Adrenal gland (tissue), 19 donors: Measurements from ENCODE around the gene FDCSP. TPM values are rescaled to one million over a fixed set of nuclear protein-coding genes. Genes with fewer than 3 reads are reported as not detected.

ENCODE experiments used
- DNase-seq, 7 donors: peaks; one replicate each; pipeline ENCODE4 v3.0.0-alpha.2; 2019 to 2020
- H3K27ac ChIP-seq, 5 donors: fragments of 200-600 bp; sonication (generic) in 4 of 5; 1 replicate in 3 of 5; 2 replicates in 2 of 5; pipeline versions ENCODE4 v1.5.1 to v1.8.0; 2016 to 2020; ENCODE audit warnings: mild to moderate bottlenecking in 1 of 5
- H3K27me3 ChIP-seq: fragments of 200-600 bp; 2 replicates; pipeline ENCODE4 v1.8.0; 2021
- H3K36me3 ChIP-seq, 2 donors: fragments of 200-600 bp; replicated peaks in 1 of 2; 1 replicate in 1 of 2; 2 replicates in 1 of 2; pipeline versions ENCODE4 v1.5.1 to v1.8.0; 2018 to 2022
- H3K4me1 ChIP-seq, 2 donors: fragments of 200-600 bp; replicated peaks in 1 of 2; 1 replicate in 1 of 2; 2 replicates in 1 of 2; pipeline versions ENCODE4 v1.5.1 to v1.8.0; 2018 to 2021
- H3K4me3 ChIP-seq, 4 donors: fragments of 200-600 bp; sonication (generic) in 3 of 4; one replicate each; pipeline ENCODE4 v1.5.1; 2016 to 2018
- H3K9me3 ChIP-seq, 3 donors: fragments of 200-600 bp; sonication (generic) in 1 of 3; replicated peaks in 1 of 3; 1 replicate in 2 of 3; 2 replicates in 1 of 3; pipeline versions ENCODE4 v1.5.1 to v1.8.0; 2016 to 2021
- CTCF ChIP-seq, 6 experiments: fragments of 450-650 bp in 4 of 6; fragments of 200-600 bp in 2 of 6; sonication (generic) in 1 of 6; IDR thresholded peaks; 1 replicate in 5 of 6; 2 replicates in 1 of 6; pipeline versions ENCODE4 v1.5.1 to v1.8.0; 2016 to 2021; ENCODE audit warnings: antibody characterized with exemption in 6 of 6, mild to moderate bottlenecking in 2 of 6, moderate library complexity in 1 of 6
- POLR2A ChIP-seq, 2 donors: fragments of 450-650 bp; IDR thresholded peaks; one replicate each; pipeline ENCODE4 v1.6.1; 2017; ENCODE audit warnings: antibody characterized with exemption in 2 of 2, mild to moderate bottlenecking in 2 of 2, moderate library complexity in 1 of 2
- WGBS, 4 donors: extraction: QIAGEN DNeasy Blood & Tissue Kit in 2 of 4; methylation state at CpG; one replicate each; pipeline versions ENCODE4 v1.1.5 to v1.1.7; 2013 to 2017; 5-methylcytosine and 5-hydroxymethylcytosine counted together
- intact Hi-C, 2 donors: fragments of 100-400 bp; cut with DNase I; formaldehyde crosslinking; loops; one replicate each; pipeline versions ENCODE4 v1.14.1 to v1.15.0; 2022 to 2023
- long read RNA-seq, 10 donors: library from polyadenylated mRNA in 3 of 10; unstranded in 2 of 10; stranded (forward) in 1 of 10; transcript quantifications; one replicate each; pipeline ENCODE4 v2.0.0 and lab custom pipeline, GENCODE V29; 2021 to 2026
- polyA plus RNA-seq, 3 donors: library from polyadenylated mRNA; stranded (reverse); fragments of 200-250 nt in 2 of 3; fragments of 350-450 nt in 1 of 3; fragmentation: Illumina TruSeq in 1 of 3; extraction: RNeasy Lipid Tissue Mini Kit (QIAGEN cat#74804) in 1 of 3; gene quantifications; one replicate each; pipeline ENCODE4 v1.2.3, GENCODE V29; 2013 to 2014
- total RNA-seq, 9 donors: library from RNA; depleted of rRNA in 4 of 9; stranded (reverse); fragments of >200 nt in 4 of 9; fragments of 120-200 nt in 1 of 9; fragmentation: NEBNext Ultra II Directional in 1 of 9; extraction: Animal tissue kit (Norgen Biotek cat#: 25700) in 1 of 9; gene quantifications; one replicate each; pipeline versions ENCODE4 v1.1.0 to v1.2.4, GENCODE V29; 2013 to 2023
- donor health status: healthy with polysubstance abuse.
- donor health status: Bipolar disorder and iron deficiency.
- donor health status: DM: yes; HTN: yes; CAD: no.
- donor health status: DM: no; HTN: no; CAD: no.
- donor health status: DM: no; HTN: no; CAD: no.
- donor health status: DM: yes; HTN: yes; CAD: no.

Gene FDCSP
- total RNA-seq (not detected), polyA plus RNA-seq (under 1 TPM in 1 of 3 donors, not detected in 2; 0.47 TPM)
- long read RNA-seq, donor 1: 0 reads
- long read RNA-seq, donor 2: 0 reads
- long read RNA-seq, donor 3: 0 reads
- long read RNA-seq, donor 4: 0 reads
- long read RNA-seq, donor 5: 0 reads
- long read RNA-seq, donor 6: 0 reads
- long read RNA-seq, donor 7: 0 reads
- long read RNA-seq, donor 8: 0 reads
- long read RNA-seq, donor 9: 0 reads
- long read RNA-seq, donor 10: 0 reads

- H3K4me1 ChIP-seq: no peaks in the 10 kb centered on the region
- H3K36me3 ChIP-seq: no peaks in the 10 kb centered on the region
- H3K27me3 ChIP-seq: no peaks in the 10 kb centered on the region
- no peak within 1 kb of the TSS for H3K27ac ChIP-seq
- intact Hi-C loops: no loop called here
- DNase-seq: no peak
- no peaks in the 10 kb centered on the region for H3K9me3 ChIP-seq
- no peak within 1 kb of the TSS for H3K4me3 ChIP-seq
- 64 to 84% (median 67%) methylated on average over 2 of the region's 2 CpGs for WGBS, 4 donors
- TF ChIP-seq CTCF (IDR thresholded peaks at IDR 0.05) (no peak), POLR2A (IDR thresholded peaks at IDR 0.05) (no peak)
Measured at GRCh38 chr4:70225824-70226223, at the start of gene FDCSP. FDCSP (plus strand) TSS chr4:70226124; CDS start chr4:70231195, 5,071 bp downstream.

- Histone ChIP-seq H3K27me3 (no peaks in the 10 kb centered on the region), H3K36me3 (no peaks in the 10 kb centered on the region), H3K27ac (no peak overlapping the region), H3K9me3 (no peaks in the 10 kb centered on the region), H3K4me3 (no peak overlapping the region), H3K4me1 (no peaks in the 10 kb centered on the region)
- DNase-seq: no peak
- WGBS, 4 donors: 66 to 76% (median 73%) methylated on average over 5 of the region's 5 CpGs
- intact Hi-C loops: no loop called here
- TF ChIP-seq CTCF (IDR thresholded peaks at IDR 0.05) (no peak), POLR2A (IDR thresholded peaks at IDR 0.05) (no peak)
Measured at GRCh38 chr4:70177090-70177489, 48.8 kb upstream of the FDCSP start.

DNA sequence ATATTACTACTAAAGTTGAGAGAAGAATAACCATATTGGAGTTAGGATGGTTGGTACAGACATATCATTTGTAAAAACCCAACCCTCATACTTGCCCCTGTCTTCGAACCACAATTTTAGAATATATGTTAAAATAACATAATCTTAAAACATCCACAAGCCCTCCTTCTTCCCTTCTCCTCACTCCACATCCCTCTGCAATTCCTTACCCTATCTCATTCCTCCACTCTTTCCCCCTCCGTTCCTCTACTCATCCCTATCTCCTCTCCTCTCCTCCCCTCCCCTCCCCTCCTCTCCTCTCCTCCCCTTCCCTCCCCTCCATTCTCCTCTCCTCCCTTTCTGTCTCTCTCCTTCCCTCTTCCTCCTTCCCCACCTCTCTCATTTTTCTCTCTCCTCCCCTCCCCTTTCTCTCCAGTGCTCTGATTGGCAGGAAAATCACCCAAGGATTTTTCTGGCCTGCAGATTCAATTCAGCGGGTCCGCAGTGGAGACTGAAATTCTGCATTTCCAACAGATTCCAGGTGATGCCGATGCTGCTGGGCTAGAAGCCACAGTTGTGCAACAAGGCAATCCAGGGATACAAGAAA is 47.8 kb upstream of the FDCSP start:
- no peak overlapping the region for H3K4me3 ChIP-seq
- H3K27me3 ChIP-seq: no peaks in the 10 kb centered on the region
- no peaks in the 10 kb centered on the region for H3K36me3 ChIP-seq
- no peak for TF ChIP-seq CTCF (IDR thresholded peaks at IDR 0.05)
- TF ChIP-seq POLR2A (IDR thresholded peaks at IDR 0.05): no peak
- intact Hi-C loops: no loop called here
- no peak for DNase-seq
- 78 to 90% (median 83%) methylated on average over 5 of the region's 5 CpGs for WGBS, 4 donors
- H3K4me1 ChIP-seq: no peaks in the 10 kb centered on the region
- no peak overlapping the region for H3K27ac ChIP-seq
- no peaks in the 10 kb centered on the region for H3K9me3 ChIP-seq

- no peak overlapping the region for H3K27ac ChIP-seq
- no peak for DNase-seq
- TF ChIP-seq CTCF (IDR thresholded peaks at IDR 0.05) (no peak), POLR2A (IDR thresholded peaks at IDR 0.05) (no peak)
- no peaks in the 10 kb centered on the region for H3K4me1 ChIP-seq
- WGBS, 4 donors: 63 to 79% (median 69%) methylated on average over 2 of the region's 2 CpGs
- intact Hi-C loops: no loop called here
- H3K4me3 ChIP-seq: no peak overlapping the region
- no peaks in the 10 kb centered on the region for H3K9me3 ChIP-seq
- H3K27me3 ChIP-seq: no peaks in the 10 kb centered on the region
- H3K36me3 ChIP-seq: no peaks in the 10 kb centered on the region
Measured at GRCh38 chr4:70179811-70180210, 46.1 kb upstream of the FDCSP start.
